Activated naive CD4-positive, alpha-beta T cell treated with anti-CD3 and anti-CD28 coated beads, Interleukin-2, amount 50 U/mL, for 24 hours (primary cell): Measurements from ENCODE around the gene DAZAP1.

Experiments used
- H3K27ac Mint-ChIP-seq: one replicate; pipeline ENCODE4 v1.8.0; 2021; ENCODE audit warnings: mild to moderate bottlenecking, mixed read lengths
- H3K27me3 Mint-ChIP-seq: one replicate; pipeline ENCODE4 v1.8.0; 2021; ENCODE audit warnings: mixed read lengths
- H3K36me3 Mint-ChIP-seq: one replicate; pipeline ENCODE4 v1.8.0; 2021; ENCODE audit warnings: mixed read lengths
- H3K4me1 Mint-ChIP-seq: one replicate; pipeline ENCODE4 v1.8.0; 2021; ENCODE audit warnings: mixed read lengths
- H3K4me3 Mint-ChIP-seq: one replicate; pipeline ENCODE4 v1.8.0; 2021; ENCODE audit warnings: mild to moderate bottlenecking, mixed read lengths
- H3K9me3 Mint-ChIP-seq: one replicate; pipeline ENCODE4 v1.8.0; 2021; ENCODE audit warnings: mixed read lengths

The DAZAP1 gene

GRCh38 chr19:1407528-1408299 lies at the start of gene DAZAP1:
Gene DAZAP1, plus strand, starts transcription at chr19:1407586. Its CDS starts 188 bp downstream, at chr19:1407774.
- Mint-ChIP-seq H3K36me3 (peaks cover 7% of the 10 kb centered on the region), H3K27me3 (no peaks in the 10 kb centered on the region), H3K9me3 (no peaks in the 10 kb centered on the region), H3K4me3 (peak within 1 kb of the TSS; percentile 97), H3K27ac (peak within 1 kb of the TSS; percentile 72), H3K4me1 (peaks cover 42% of the 10 kb centered on the region)

DNA sequence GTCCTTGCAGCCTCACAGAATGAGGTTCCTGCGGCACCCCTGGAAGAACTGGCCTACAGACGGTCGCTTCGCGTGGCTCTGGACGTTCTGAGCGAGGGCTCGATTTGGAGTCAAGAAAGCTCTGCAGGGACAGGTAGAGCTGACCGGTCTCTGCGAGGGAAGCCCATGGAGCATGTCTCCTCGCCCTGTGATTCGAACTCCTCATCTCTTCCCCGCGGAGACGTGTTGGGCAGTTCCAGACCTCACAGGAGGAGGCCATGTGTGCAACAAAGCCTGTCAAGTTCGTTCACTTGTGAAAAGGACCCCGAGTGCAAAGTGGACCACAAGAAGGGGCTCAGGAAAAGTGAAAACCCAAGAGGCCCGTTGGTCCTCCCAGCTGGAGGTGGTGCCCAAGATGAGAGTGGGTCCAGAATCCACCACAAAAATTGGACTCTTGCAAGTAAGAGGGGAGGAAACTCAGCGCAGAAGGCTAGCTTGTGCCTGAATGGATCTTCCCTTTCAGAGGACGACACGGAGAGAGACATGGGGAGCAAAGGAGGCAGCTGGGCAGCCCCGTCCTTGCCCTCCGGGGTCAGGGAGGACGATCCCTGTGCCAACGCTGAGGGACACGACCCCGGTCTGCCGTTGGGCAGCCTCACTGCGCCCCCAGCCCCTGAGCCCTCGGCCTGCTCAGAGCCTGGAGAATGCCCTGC lies 47.1 kb upstream of the DAZAP1 start:
- H3K9me3 Mint-ChIP-seq: no peaks in the 10 kb centered on the region
- H3K4me3 Mint-ChIP-seq: no peak overlapping the region
- no peaks in the 10 kb centered on the region for H3K27me3 Mint-ChIP-seq
- peaks cover 11% of the 10 kb centered on the region for H3K36me3 Mint-ChIP-seq
- H3K4me1 Mint-ChIP-seq: peaks cover 37% of the 10 kb centered on the region
- no peak overlapping the region for H3K27ac Mint-ChIP-seq

GRCh38 chr19:1360818-1361461 lies 46.4 kb upstream of the DAZAP1 start:
- H3K4me3 Mint-ChIP-seq: no peak overlapping the region
- no peaks in the 10 kb centered on the region for H3K9me3 Mint-ChIP-seq
- peaks cover 31% of the 10 kb centered on the region for H3K4me1 Mint-ChIP-seq
- H3K36me3 Mint-ChIP-seq: peaks cover 11% of the 10 kb centered on the region
- H3K27me3 Mint-ChIP-seq: no peaks in the 10 kb centered on the region
- no peak overlapping the region for H3K27ac Mint-ChIP-seq

GRCh38 chr19:1361601-1362386 lies 45.6 kb upstream of the DAZAP1 start:
- H3K4me3 Mint-ChIP-seq: no peak overlapping the region
- no peak overlapping the region for H3K27ac Mint-ChIP-seq
- peaks cover 26% of the 10 kb centered on the region for H3K4me1 Mint-ChIP-seq
- no peaks in the 10 kb centered on the region for H3K27me3 Mint-ChIP-seq
- H3K9me3 Mint-ChIP-seq: no peaks in the 10 kb centered on the region
- H3K36me3 Mint-ChIP-seq: peaks cover 11% of the 10 kb centered on the region

- peak overlapping the region; percentile 55 for H3K4me3 Mint-ChIP-seq
- peaks cover 10% of the 10 kb centered on the region for H3K36me3 Mint-ChIP-seq
- H3K27ac Mint-ChIP-seq: no peak overlapping the region
- H3K4me1 Mint-ChIP-seq: peaks cover 22% of the 10 kb centered on the region
- H3K27me3 Mint-ChIP-seq: no peaks in the 10 kb centered on the region
- H3K9me3 Mint-ChIP-seq: no peaks in the 10 kb centered on the region
These were observed 44.8 kb upstream of the DAZAP1 start for GRCh38 chr19:1362387-1363257.

DNA sequence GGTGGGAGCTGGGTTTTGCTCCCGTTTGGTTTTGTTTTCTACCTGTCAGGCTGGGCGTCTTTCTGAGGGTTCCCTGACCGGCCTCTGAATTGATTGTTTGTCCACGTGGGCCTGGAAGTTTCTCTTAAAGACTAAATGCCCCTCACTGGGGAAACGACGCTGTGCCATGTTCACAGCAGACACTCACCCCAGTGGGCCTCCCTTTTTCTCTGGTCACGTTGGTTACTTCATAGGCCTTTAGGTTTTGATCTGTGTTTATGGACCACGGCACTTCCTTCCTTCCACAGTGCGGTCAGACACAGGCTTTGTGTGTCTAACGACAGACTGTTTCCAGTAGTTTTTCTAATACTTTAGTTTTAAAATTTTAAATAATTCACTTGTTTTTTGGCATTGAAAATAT lies 43.8 kb upstream of the DAZAP1 start:
- no peak overlapping the region for H3K27ac Mint-ChIP-seq
- H3K4me3 Mint-ChIP-seq: peak overlapping the region; percentile 55
- H3K4me1 Mint-ChIP-seq: peaks cover 22% of the 10 kb centered on the region
- H3K36me3 Mint-ChIP-seq: peaks cover 6% of the 10 kb centered on the region
- no peaks in the 10 kb centered on the region for H3K9me3 Mint-ChIP-seq
- H3K27me3 Mint-ChIP-seq: no peaks in the 10 kb centered on the region

DNA sequence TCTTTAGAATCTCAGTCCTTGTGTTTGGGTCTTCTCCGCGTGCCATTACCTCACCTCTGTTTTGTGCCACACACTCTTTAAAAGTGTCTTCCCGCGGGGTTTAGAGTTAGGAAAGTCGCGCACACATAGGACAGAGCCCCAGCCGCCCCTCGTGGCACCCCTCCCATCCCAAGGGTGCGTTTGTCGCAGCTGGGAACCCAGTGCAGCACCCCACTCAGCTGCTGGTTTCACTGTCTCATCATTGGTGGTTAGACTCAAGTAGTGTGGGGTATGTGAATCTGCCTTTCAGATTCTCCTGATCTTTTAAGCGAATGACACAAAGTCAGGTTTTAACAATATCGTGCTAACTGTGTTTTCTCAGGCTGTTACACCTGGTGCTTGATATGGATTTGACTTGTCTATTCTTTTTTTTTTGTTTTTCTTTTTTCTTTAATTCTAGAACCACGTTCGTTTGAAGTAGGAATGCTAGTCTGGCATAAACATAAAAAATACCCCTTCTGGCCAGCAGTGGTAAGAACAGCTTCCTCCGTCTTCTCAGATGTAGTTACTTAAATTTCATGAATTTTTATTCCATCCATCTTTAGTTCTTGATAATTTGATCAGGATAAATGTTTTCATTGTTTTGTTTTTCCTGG lies 43.2 kb upstream of the DAZAP1 start:
- H3K36me3 Mint-ChIP-seq: peaks cover 6% of the 10 kb centered on the region
- no peaks in the 10 kb centered on the region for H3K9me3 Mint-ChIP-seq
- H3K4me1 Mint-ChIP-seq: peaks cover 22% of the 10 kb centered on the region
- H3K4me3 Mint-ChIP-seq: peak overlapping the region; percentile 74
- H3K27ac Mint-ChIP-seq: peak overlapping the region; percentile 46
- no peaks in the 10 kb centered on the region for H3K27me3 Mint-ChIP-seq

GRCh38 chr19:1365319-1366269 lies 41.8 kb upstream of the DAZAP1 start:
- Mint-ChIP-seq H3K36me3 (peaks cover 3% of the 10 kb centered on the region), H3K4me3 (no peak overlapping the region), H3K27me3 (no peaks in the 10 kb centered on the region), H3K4me1 (peaks cover 22% of the 10 kb centered on the region), H3K27ac (no peak overlapping the region), H3K9me3 (no peaks in the 10 kb centered on the region)

- H3K9me3 Mint-ChIP-seq: no peaks in the 10 kb centered on the region
- H3K4me3 Mint-ChIP-seq: no peak overlapping the region
- no peak overlapping the region for H3K27ac Mint-ChIP-seq
- H3K4me1 Mint-ChIP-seq: peaks cover 22% of the 10 kb centered on the region
- peaks cover 3% of the 10 kb centered on the region for H3K36me3 Mint-ChIP-seq
- H3K27me3 Mint-ChIP-seq: no peaks in the 10 kb centered on the region
These were observed 41.1 kb upstream of the DAZAP1 start for GRCh38 chr19:1366296-1366695.

GRCh38 chr19:1366899-1367870 lies 40.2 kb upstream of the DAZAP1 start:
- H3K4me1 Mint-ChIP-seq: peaks cover 18% of the 10 kb centered on the region
- no peaks in the 10 kb centered on the region for H3K27me3 Mint-ChIP-seq
- H3K27ac Mint-ChIP-seq: no peak overlapping the region
- H3K36me3 Mint-ChIP-seq: no peaks in the 10 kb centered on the region
- no peaks in the 10 kb centered on the region for H3K9me3 Mint-ChIP-seq
- H3K4me3 Mint-ChIP-seq: no peak overlapping the region

DNA sequence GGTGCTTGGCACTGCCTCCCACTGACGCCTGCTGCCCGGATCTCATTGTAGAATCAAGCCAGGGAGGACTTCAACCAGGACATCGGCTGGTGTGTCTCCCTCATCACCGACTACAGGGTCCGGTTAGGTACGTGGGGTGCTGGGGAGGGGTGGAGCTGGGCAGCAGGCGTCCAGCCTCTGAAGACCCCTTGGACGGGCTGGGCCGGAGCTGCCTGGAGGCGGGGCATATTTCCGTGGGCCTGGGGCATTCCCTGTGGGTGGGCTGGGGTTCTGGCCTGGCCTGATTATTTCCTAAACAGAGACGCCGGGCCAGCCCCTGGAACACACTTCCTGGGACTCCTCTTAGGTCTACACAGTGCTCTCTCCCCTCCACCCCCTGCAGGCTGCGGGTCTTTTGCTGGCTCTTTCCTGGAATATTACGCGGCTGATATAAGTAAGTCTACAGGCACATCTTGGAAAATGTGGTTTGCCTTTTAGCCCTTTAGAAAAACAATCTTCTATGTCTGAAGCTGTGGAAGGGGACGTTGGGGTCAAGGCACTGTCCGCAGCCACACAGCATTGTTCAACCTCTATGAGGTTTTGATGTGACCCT lies 38.1 kb upstream of the DAZAP1 start:
- Mint-ChIP-seq H3K4me3 (no peak overlapping the region), H3K9me3 (no peaks in the 10 kb centered on the region), H3K36me3 (peaks cover 1% of the 10 kb centered on the region), H3K27me3 (no peaks in the 10 kb centered on the region), H3K4me1 (peaks cover 4% of the 10 kb centered on the region), H3K27ac (no peak overlapping the region)

DNA sequence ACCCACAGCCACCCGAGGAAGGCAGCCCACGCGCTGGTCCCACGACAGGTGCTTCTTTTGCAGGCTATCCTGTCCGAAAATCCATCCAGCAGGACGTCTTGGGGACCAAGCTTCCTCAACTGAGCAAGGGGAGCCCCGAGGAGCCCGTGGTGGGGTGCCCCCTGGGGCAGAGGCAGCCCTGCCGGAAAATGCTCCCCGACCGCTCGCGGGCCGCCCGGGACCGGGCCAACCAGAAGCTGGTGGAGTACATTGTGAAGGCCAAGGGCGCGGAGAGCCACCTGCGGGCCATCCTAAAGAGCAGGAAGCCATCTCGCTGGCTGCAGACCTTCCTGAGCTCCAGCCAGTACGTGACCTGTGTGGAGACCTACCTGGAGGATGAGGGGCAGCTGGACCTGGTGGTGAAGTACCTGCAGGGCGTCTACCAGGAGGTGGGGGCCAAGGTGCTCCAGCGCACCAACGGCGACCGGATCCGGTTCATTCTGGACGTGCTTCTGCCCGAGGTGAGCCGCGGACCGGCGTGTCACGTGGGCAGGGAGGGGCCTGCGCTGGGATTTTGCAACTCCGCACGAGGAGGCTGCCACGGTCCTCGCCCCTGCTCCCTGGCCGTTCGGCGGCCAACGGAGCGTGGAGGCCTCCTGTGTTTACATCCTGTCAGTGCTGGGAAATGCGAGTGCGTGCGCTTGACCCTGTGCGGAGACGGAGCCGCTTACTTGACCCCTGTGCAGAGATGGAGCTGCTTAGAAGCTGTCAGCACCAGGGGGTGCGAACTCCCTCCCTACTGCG lies 36.6 kb upstream of the DAZAP1 start:
- Mint-ChIP-seq H3K4me3 (no peak overlapping the region), H3K9me3 (no peaks in the 10 kb centered on the region), H3K27ac (no peak overlapping the region), H3K36me3 (peaks cover 1% of the 10 kb centered on the region), H3K27me3 (no peaks in the 10 kb centered on the region), H3K4me1 (no peaks in the 10 kb centered on the region)
